HepG2 (cell line): Measurements from ENCODE around the gene FAM111A. TPM values are rescaled to one million over a fixed set of nuclear protein-coding genes. Genes with fewer than 3 reads are reported as not detected.

Experiments
- ATAC-seq: fragments of 200-7000 bp; cut with Tn5 transposase; 3 replicates; pipeline ENCODE4 v1.9.1; 2020; ENCODE audit warnings: mild to moderate bottlenecking, moderate library complexity
- BruUV-seq: library from RNA; stranded (reverse); fragments of 400-500 nt; replicated peaks from 2 replicates; lab custom pipeline; 2021; lab: Mats Ljungman, UMichigan
- CTCF ChIA-PET: fragments of 300-600 bp; formaldehyde crosslinking; extraction: SDS; loops from one replicate; lab custom pipeline; 2021; ENCODE audit warnings: low total read pairs, inconsistent platforms, low intra/inter-chr PET ratio; lab: Yijun Ruan, JAX
- POLR2A ChIA-PET: fragments of 350-600 bp; sonication (Branson Sonifier 250); formaldehyde crosslinking; loops from one replicate; lab custom pipeline; 2020; ENCODE audit warnings: antibody characterized with exemption, inconsistent platforms; lab: Yijun Ruan, JAX
- DNase-seq: peaks from one replicate; pipeline ENCODE4 v3.0.0-alpha.2; 2015; ENCODE audit warnings: low spot score
- FAIRE-seq: peaks from 3 replicates; lab custom pipeline; 2011; peaks lifted over from hg19 to GRCh38; lab: Jason Lieb, UNC
- H2AFZ ChIP-seq: one replicate; pipeline ENCODE4 v1.6.1; 2011; ENCODE audit warnings: low read length, inconsistent platforms
- H3K27ac ChIP-seq: fragments of 300-600 bp; 3 replicates; pipeline ENCODE4 v1.8.0; 2011; ENCODE audit warnings: mixed run types, mild to moderate bottlenecking, mixed read lengths, low read length, inconsistent platforms; ENCODE audit not compliant: insufficient read depth; ENCODE audit errors: extremely low read length
- H3K27me3 ChIP-seq, 2 experiments: fragments of 200-600 bp in 1 of 2; 2 replicates in 1 of 2; 3 replicates in 1 of 2; pipeline versions ENCODE4 v1.6.0 to v1.8.0; 2011; ENCODE audit warnings: low read length in 2 of 2, mild to moderate bottlenecking in 2 of 2, moderate library complexity in 2 of 2, inconsistent platforms in 1 of 2; ENCODE audit not compliant: insufficient read depth in 2 of 2, control insufficient read depth in 1 of 2
- H3K36me3 ChIP-seq, 2 experiments: fragments of 200-600 bp in 1 of 2; replicated peaks in 1 of 2; 2 replicates in 1 of 2; 3 replicates in 1 of 2; pipeline versions ENCODE4 v1.5.1 to v1.8.0; 2011; ENCODE audit warnings: low read length in 2 of 2, inconsistent platforms in 1 of 2; ENCODE audit not compliant: insufficient read depth in 2 of 2, control insufficient read depth in 1 of 2
- H3K4me1 ChIP-seq: 2 replicates; pipeline ENCODE4 v1.5.1; 2012; ENCODE audit warnings: low read length, inconsistent platforms; ENCODE audit not compliant: insufficient read depth
- H3K4me2 ChIP-seq: 2 replicates; pipeline ENCODE4 v1.6.0; 2011; ENCODE audit warnings: low read depth, low read length, inconsistent platforms
- H3K4me3 ChIP-seq, 3 experiments: fragments of 200-600 bp in 1 of 3; sonication (generic), shearing (Covaris generic) in 1 of 3; replicated peaks in 1 of 3; 2 replicates each; pipeline ENCODE4 v1.5.1; 2011 to 2016; ENCODE audit warnings: low read length in 3 of 3, inconsistent platforms in 2 of 3, low read depth in 2 of 3, mild to moderate bottlenecking in 2 of 3, control low read depth in 1 of 3, mixed read lengths in 1 of 3; ENCODE audit not compliant: insufficient read depth in 1 of 3
- H3K79me2 ChIP-seq: one replicate; pipeline ENCODE4 v1.6.1; 2011; ENCODE audit warnings: low read length, inconsistent platforms; ENCODE audit not compliant: insufficient read depth
- H3K9ac ChIP-seq: 2 replicates; pipeline ENCODE4 v1.6.0; 2011; ENCODE audit warnings: mild to moderate bottlenecking, low read depth, low read length, inconsistent platforms; ENCODE audit not compliant: insufficient read depth
- H3K9me3 ChIP-seq: 2 replicates; pipeline ENCODE4 v1.5.1; 2012; ENCODE audit warnings: mild to moderate bottlenecking, low read length
- H4K20me1 ChIP-seq: 2 replicates; pipeline ENCODE4 v1.6.0; 2011; ENCODE audit warnings: inconsistent platforms, mild to moderate bottlenecking, low read length, moderate library complexity; ENCODE audit not compliant: insufficient read depth
- AHR ChIP-seq: IDR thresholded peaks from 2 replicates; pipeline ENCODE4 v1.6.1; 2018; ENCODE audit warnings: missing genetic modification reagents, missing compliant biosample characterization
- ASH2L ChIP-seq: fragments of 300-600, 200-600 bp; sonication (generic); IDR thresholded peaks from 2 replicates; pipeline ENCODE4 v1.7.0; 2017; ENCODE audit warnings: low read depth, mild to moderate bottlenecking, moderate library complexity, mixed read lengths, low read length; ENCODE audit not compliant: insufficient read length
- CHD4 ChIP-seq: fragments of 200-600 bp; sonication (generic); IDR thresholded peaks from 2 replicates; pipeline ENCODE4 v1.7.0; 2017; ENCODE audit warnings: mild to moderate bottlenecking, low read length, borderline replicate concordance
- RARA ChIP-seq: IDR thresholded peaks from 2 replicates; pipeline ENCODE4 v1.6.1; 2016; ENCODE audit warnings: missing genetic modification reagents, missing compliant biosample characterization
- SMARCC2 ChIP-seq: fragments of 450-650 bp; IDR thresholded peaks from 2 replicates; pipeline ENCODE4 v1.6.1; 2017; ENCODE audit warnings: antibody characterized with exemption, mild to moderate bottlenecking
- ZBTB1 ChIP-seq: sonication (generic); formaldehyde crosslinking; IDR thresholded peaks from 2 replicates; pipeline ENCODE4 v1.4.0; 2020; ENCODE audit warnings: missing genetic modification reagents, borderline replicate concordance
- ZFAT ChIP-seq: sonication (generic); formaldehyde crosslinking; conservative IDR thresholded peaks from 2 replicates; pipeline ENCODE4 v1.8.1; 2023; ENCODE audit warnings: missing genetic modification reagents, inconsistent platforms
- ZFYVE20 ChIP-seq: sonication (generic); formaldehyde crosslinking; IDR thresholded peaks from 2 replicates; pipeline ENCODE4 v1.8.0; 2023; ENCODE audit warnings: low read depth, mild to moderate bottlenecking, moderate library complexity, missing genetic modification reagents, borderline replicate concordance
- ZNF337 ChIP-seq: sonication (generic); formaldehyde crosslinking; IDR thresholded peaks from 2 replicates; pipeline ENCODE4 v1.5.1; 2020; ENCODE audit warnings: missing genetic modification reagents, low read depth, mild to moderate bottlenecking, borderline replicate concordance
- ZNF589 ChIP-seq: sonication (generic); formaldehyde crosslinking; conservative IDR thresholded peaks from 2 replicates; pipeline ENCODE4 v1.8.0; 2022; ENCODE audit warnings: mild to moderate bottlenecking, moderate library complexity, missing genetic modification reagents
- ZNF614 ChIP-seq: IDR thresholded peaks from 2 replicates; pipeline ENCODE4 v1.6.1; 2018; ENCODE audit warnings: missing biosample characterization, missing genetic modification reagents, inconsistent platforms, borderline replicate concordance
- WGBS: methylation state at CpG from one replicate; pipeline ENCODE4 v1.1.6; 2017; ENCODE audit warnings: low lambda C conversion rate; 5-methylcytosine and 5-hydroxymethylcytosine counted together
- in situ Hi-C: cut with HindIII; loops from 2 replicates; pipeline ENCODE4 v1.10.0; 2017; ENCODE audit warnings: low pct_unique_long_range_greater_than_20kb; ENCODE audit not compliant: extremely low pct_ligation_motif_present
- intact Hi-C: fragments of 100-400 bp; cut with micrococcal nuclease; formaldehyde crosslinking; loops from one replicate; pipeline ENCODE4 v1.10.0; 2022; ENCODE audit not compliant: unreplicated experiment
- polyA plus RNA-seq, 8 experiments: library from polyadenylated mRNA; depleted of rRNA in 3 of 8; stranded (reverse) in 7 of 8; unstranded in 1 of 8; fragments of >200 nt; fragmentation: Illumina TruSeq in 4 of 8; extraction: Trizol in 4 of 8; gene quantifications; 2 replicates each; pipeline versions ENCODE4 v1.2.1 to v1.2.3, GENCODE V29; 2011 to 2016; ENCODE audit warnings: low read depth in 4 of 8, missing spikeins in 1 of 8, mixed read lengths in 1 of 8; ENCODE audit not compliant: insufficient read depth in 1 of 8
- total RNA-seq, 5 experiments: library from RNA; depleted of rRNA; stranded (reverse); fragments of >200 nt; fragmentation: Illumina TruSeq; extraction: Trizol; gene quantifications; 2 replicates each; pipeline ENCODE4 v1.2.3, GENCODE V29; 2016; ENCODE audit warnings: low read depth in 1 of 5

Gene FAM111A
- total and polyA plus RNA-seq, 2 of the 13 experiments (the other 11 are each of a cell fraction or from before 2014, with no cell fraction given) = 3.2 to 13.5 TPM

DNA sequence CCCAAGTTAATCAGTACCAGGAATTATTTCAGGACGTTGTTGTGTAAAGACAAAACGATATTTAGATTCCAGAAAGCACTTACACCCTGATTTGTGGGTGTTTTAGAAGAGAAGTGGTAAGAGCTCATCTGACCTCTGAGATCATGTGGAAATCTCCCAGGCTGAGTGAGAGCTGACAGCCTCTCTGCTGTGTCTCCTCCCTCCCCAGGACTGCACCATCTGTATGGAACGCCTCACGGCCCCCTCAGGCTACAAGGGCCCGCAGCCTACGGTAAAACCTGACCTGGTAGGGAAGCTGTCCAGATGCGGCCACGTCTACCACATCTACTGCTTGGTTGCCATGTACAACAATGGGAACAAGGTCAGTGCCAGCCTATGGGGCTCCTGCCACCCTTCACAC is 49.2 kb downstream of the FAM111A start:
- Histone ChIP-seq H3K9me3 (no peaks in the 10 kb centered on the region), H3K4me1 (peaks cover 20% of the 10 kb centered on the region), H3K27ac (peak overlapping the region; percentile 39), H3K4me2 (no peak overlapping the region), H3K79me2 (no peaks in the 10 kb centered on the region), H3K36me3 (peaks cover 7% of the 10 kb centered on the region in 2 experiments; a peak in 2 of 5 replicates), H3K27me3 (no peaks in the 10 kb centered on the region), H3K4me3 (no peak overlapping the region), H3K9ac (no peak overlapping the region), H2AFZ (no peak overlapping the region), H4K20me1 (no peaks in the 10 kb centered on the region)
- ChIA-PET CTCF (no interaction called here), POLR2A (interaction anchor here (1.4 kb wide), 1 partner anchor 18 kb away, joined by 9 read pairs; no protein-coding TSS in a partner anchor)
- ATAC-seq (0 out of 3 replicates have a peak, but pooled peaks have one; percentile 28), FAIRE-seq (no peak), DNase-seq (no peak)
- no TSS peak for BruUV-seq
- 87% methylated on average over 7 of the region's 8 CpGs for WGBS
- intact Hi-C loops = no loop called here
- TF ChIP-seq AHR = no peak
- TF ChIP-seq SMARCC2 = no peak
- TF ChIP-seq ZNF589 = no peak
- no peak for TF ChIP-seq ZFAT (CRISPR knock-in tag)
- TF ChIP-seq ASH2L = no peak
- no peak for TF ChIP-seq CHD4
- no peak for TF ChIP-seq ZNF614
- in situ Hi-C loops = loop anchor here (25.0 kb wide), 1 partner anchor 495 kb away; no protein-coding TSS in a partner anchor

DNA sequence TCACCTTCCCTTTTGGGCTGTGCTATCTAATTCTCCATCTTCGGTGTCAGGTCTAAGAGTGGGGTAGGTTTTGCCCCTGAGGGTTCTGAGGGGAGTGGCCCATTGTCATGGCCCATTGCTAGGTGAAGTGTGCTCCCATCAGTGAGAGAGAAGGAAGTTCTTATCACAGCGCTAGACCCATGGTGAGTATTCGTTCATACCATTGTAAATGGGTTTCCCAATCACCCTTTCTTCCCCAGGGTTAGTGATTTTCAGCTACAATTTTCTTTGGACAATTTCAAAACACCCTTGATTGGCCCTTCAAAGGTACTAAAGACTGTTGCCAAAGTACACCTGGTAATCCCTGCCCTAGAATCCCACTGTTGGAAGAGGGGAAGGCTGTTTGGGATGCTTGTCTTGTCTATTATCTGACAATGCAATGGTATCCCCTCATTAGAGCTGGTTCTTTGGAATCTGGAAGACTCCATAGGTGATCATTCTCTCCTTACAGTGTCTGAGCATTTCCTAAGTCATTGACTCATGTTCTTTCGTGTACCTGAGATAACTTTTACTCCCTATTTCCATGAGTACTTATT is 49.9 kb downstream of the FAM111A start:
- Histone ChIP-seq H3K27ac (no peak overlapping the region), H4K20me1 (no peaks in the 10 kb centered on the region), H3K79me2 (no peaks in the 10 kb centered on the region), H3K4me1 (peaks cover 18% of the 10 kb centered on the region), H3K9ac (no peak overlapping the region), H3K27me3 (no peaks in the 10 kb centered on the region), H3K36me3 (peaks cover 7% of the 10 kb centered on the region in 2 experiments; a peak in 2 of 5 replicates), H3K4me3 (no peak overlapping the region), H3K4me2 (no peak overlapping the region), H3K9me3 (no peaks in the 10 kb centered on the region), H2AFZ (no peak overlapping the region)
- BruUV-seq = no TSS peak
- in situ Hi-C loops = loop anchor here (25.0 kb wide), 1 partner anchor 495 kb away; no protein-coding TSS in a partner anchor
- TF ChIP-seq RARA (CRISPR knock-in tag) = no peak
- no peak for TF ChIP-seq ZBTB1
- no peak for TF ChIP-seq ZNF337 (CRISPR knock-in tag)
- no peak for TF ChIP-seq ZFYVE20 (CRISPR knock-in tag)
- FAIRE-seq (no peak), ATAC-seq (no peak), DNase-seq (no peak)
- WGBS = 97% methylated on average over 4 of the region's 4 CpGs
- ChIA-PET POLR2A (no interaction called here), CTCF (no interaction called here)
- intact Hi-C loops = no loop called here
